IPS DF 19.7 (cell line): ENCODE results near the gene RBMS1.

Source experiments
- DNase-seq: peaks from one replicate; pipeline ENCODE4 v3.0.0-alpha.2; 2013; ENCODE audit warnings: low read depth, low spot score

Gene RBMS1, protein sequence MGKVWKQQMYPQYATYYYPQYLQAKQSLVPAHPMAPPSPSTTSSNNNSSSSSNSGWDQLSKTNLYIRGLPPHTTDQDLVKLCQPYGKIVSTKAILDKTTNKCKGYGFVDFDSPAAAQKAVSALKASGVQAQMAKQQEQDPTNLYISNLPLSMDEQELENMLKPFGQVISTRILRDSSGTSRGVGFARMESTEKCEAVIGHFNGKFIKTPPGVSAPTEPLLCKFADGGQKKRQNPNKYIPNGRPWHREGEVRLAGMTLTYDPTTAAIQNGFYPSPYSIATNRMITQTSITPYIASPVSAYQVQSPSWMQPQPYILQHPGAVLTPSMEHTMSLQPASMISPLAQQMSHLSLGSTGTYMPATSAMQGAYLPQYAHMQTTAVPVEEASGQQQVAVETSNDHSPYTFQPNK

DNA sequence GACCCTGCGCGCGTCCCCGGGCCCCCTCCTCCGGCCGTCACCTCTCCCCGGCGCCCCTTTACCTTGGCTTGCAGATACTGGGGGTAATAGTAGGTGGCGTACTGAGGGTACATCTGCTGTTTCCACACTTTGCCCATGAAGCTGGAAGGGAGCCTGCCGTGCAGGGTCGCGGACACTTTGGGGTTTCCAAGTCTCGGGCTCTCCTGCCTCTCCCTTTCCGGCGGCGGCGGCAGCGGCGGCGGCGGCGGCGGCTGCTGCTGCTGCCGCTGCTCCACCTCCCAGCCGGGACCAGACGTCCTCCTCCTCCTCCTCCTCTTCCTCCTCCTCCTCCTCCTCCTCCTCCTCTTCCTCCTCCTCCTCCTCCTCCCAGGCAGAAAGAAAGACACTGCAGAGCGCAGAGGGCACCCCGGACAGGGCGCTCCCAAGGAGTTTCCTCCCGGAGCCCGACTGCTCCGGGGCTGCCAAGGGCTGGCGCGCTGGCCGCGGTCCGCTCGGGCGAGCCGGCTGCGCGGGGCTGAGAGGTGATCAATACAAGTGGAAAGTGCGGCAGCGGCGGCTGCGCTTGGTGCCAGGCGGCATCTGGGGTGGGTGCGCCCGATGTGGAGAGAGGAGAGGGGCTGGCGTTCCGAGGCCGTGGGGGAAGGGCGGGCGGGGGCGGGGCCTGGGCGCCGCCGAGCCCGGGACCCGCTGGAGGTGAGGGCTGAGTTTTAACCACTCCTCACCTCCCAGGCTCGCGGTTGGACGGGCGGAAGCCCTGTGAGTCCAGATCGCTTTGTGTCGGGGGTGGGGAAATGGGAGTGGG lies at the start of gene RBMS1:
TSS of gene RBMS1 (minus strand) at position 581 of the 802 bp plus-strand sequence. CDS start at position 137, 444 bp downstream.
- DNase-seq = no peak

DNA sequence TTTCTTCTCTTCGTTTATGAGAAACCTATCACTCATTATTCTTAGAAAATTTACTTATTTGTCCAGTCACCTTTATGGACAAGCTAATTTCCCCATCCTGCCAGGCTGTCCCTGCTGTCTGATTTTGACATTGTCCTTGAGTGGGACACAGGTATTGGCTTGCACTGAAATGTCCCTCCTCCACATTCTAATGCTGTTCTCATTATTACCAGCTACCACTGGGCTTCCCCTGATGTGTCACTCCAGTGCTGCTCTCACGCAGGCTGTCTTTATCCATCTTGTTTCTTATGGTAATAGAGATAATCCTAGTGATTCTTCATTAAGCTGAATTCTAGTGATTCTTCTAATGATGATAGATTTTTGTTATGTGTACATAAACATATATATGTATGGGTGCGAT lies 48.1 kb upstream of the RBMS1 start:
- DNase-seq = no peak

DNA sequence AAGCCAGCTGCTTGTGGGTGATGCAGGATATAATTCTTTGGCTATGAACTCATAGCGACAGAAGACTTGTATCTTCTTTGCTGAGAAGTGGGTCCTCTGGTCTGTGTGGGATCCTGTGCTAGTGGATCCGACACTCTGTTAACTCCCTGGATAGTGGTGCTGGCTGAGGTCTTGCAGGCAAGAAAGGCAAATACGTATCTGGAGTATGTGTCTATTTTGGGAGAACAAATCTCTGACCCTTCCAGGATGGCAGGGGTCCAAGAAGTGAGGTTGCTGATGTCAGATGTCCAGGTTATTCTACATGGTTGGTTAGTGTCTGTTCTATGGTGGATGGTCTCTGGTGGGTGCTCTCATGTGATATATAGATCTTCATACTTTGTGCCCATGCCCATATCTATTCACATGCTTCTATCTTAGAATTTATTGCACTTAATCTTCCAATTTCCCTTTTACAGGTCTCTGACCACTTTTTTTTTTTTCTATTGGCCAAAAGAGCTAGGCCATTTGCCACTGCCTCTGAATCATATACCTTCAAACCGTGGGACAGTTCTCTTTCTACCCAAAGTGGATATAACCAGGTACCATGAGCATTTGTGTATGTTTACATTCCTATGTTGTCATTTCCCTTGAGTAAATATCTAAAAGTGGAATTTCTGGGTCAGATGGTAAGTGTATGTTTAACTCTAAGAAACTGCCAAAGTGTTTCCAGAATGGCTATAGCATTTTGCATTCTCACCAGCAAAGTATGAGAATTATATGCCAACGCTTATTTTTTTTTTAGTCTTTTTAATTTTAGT lies 45.1 kb upstream of the RBMS1 start:
- no peak for DNase-seq

DNA sequence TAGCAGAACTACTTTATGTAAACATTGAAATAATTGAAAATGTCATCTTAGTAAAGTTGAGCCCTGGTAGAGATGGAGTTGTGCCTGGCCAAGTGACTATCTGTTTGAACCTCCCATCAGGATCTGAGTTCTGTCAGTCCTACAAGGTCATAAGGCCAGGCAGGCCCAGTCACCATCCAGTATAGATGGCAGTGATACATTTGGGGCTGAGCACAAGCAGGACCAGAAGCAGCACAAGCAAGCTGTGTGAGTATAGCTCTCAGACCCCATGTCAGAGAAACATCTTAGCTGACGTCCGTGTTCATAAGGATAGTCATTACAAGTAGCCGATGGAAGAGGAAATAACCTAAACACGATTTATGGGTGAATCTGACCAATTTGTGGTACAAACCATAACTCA lies 44.5 kb upstream of the RBMS1 start:
- DNase-seq = no peak

DNA sequence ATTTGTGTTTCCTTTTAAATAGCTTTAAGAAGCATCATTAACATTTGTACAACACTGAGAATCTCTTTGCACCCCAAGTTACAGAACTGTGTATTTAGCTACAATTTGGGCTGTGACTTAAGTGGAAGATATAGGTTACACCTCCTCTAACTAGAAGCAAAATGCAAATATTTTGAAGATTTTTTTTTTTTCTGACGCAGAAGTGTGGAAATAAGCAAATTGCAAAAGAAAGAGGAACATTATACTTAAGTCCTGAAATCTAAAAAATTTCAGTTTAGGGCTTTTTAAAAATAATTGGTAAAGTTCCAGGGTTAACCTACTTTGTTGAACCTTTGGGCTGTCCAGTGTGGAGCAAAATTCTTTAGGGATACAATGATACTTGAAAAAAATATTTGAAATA lies 41.4 kb upstream of the RBMS1 start:
- no peak for DNase-seq

DNA sequence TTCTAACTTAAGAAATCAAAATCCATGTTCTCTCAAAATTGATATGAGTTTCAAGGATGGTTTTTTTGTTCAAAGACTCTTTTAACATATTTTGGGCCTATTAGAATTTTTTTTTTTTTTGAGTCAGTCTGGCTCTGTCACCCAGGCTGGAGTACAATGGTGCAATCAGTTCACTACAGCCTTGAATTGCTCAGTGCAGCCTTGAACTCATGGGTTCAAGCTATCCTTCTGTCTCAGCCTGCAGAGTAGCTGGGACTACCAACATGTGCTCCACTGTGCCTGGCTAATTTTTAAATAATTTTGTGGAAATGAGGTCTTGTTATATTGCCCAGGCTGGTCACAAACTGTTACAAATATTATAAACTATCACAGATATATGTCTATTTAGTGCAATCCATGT lies 40.6 kb upstream of the RBMS1 start:
- DNase-seq = no peak

DNA sequence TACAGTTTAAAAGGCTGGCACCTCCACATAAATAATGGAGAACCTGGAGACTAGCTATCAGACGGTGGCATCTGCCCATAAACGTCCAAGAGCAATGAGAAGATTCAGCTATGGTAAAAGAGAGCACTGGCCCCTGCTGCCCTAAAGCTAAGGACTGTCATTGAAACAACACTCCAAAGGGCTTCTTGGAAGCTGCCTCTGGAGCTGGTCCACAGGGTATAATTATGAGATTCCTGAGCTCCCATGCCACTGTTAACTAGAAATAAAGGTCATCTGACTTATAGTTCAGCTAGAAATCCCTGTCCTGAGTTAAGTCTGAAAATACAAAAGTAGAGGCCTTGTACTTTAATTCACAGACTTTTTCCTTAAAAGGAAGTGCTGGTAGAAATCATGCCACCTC lies 39.9 kb upstream of the RBMS1 start:
- DNase-seq = no peak

DNA sequence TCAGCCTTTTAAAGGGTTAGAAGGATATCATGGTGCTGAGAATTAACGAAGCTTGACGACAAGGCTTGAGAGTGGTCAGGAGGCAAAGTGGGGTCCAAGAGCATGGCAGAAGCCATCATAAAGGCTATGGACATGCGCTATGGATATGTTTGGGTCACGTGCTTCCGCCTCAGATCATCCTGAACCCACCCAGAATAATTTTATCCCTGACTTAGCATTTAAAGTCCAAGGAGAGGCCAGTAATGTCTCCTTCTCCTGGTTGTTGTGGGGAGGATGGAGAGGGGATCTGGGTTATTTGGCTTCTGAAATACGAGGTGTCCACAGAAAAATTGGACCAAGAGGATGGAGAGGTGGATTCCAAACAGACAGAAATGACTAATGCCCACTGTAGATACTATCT lies 38.8 kb upstream of the RBMS1 start:
- DNase-seq = no peak

DNA sequence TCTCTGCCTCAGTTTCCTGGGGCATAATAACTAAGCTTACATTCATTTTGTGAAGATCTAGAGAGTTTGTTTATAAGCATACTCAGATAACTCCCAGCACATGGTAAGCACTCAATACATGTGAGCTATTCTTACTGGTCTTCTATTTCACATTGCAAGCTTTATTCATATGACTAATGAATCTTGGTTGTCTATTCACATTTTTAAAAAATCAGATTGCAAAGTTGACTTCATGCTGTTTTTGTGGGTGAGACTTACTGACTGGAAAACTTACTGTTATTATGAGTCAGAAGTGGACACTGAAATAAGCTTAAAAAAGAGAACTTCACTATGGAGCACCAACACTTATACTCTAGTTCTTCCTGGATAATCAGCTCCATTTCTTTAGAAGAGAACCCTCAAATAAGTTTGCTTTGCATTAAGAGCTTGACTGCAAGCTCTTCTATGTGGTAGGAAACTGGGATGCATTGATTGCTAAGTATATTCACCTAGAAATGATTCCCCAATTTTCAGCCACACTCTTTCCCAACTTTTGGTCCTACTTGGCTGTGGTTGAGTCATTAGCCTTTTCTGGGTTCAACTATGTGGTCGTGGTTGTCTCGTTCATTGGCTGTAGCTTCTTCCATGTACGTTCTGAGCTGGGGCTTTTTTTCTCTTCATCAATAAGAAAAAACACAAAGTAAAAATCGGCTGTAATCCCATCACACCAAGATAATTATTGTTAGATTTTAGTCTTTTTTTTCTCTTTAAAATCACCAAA lies 29.5 kb upstream of the RBMS1 start:
- DNase-seq = no peak

DNA sequence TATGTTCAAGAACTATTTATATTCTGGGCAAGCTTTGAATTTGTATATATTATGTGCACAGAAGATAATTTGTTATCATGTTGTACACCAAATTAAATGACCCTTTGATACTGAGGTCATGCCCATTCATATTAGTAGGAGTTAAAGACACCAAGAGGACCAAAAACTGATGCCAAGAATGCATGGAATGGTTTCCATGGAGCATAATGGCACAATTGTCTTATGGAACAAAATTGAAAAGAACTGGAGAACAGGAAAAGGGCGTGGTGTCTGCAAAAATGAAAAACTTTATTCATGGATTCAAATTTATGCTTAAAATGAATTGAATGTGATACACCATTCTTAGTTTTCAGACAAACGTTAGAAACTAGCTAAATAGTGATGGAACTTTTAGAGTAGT lies 24.1 kb upstream of the RBMS1 start:
- no peak for DNase-seq

DNA sequence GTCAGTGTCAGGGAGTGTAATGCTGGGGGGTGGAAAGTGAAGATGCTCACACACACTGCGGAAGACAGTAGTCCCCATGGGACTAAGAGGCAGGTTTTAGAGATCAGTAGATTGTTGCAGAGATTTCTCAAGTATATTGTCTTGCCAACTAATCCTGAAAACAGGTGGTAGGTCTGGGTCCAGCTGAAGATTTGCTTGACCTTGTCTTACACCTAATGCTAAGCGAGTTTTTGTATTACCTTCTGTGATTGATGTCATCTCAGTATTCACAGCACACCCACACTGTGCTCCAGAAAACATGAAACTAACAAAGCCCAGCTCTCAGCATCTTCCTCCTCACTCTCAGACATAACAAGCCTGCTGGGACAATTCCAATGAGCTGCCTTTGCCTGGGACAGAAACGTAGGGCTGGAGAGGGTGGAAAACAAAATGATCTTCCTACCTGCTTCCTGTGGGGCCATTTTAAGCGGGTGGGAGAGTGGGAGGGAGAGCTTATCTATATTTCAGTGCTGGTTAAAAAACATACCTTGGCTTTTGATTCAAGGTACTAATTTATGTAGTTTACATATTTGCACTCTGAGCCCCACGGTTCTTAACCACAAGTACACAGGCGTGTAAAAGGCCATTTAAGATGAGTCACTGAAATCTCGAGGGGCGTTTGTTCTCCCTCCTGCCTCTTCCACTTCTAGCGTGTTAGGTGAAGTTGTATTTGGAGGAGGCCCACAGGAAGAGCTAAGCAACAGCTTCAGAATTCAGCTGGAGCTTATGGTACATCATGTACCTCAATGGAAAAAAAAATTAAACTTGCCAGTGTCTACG lies 23.1 kb upstream of the RBMS1 start:
- no peak for DNase-seq

DNA sequence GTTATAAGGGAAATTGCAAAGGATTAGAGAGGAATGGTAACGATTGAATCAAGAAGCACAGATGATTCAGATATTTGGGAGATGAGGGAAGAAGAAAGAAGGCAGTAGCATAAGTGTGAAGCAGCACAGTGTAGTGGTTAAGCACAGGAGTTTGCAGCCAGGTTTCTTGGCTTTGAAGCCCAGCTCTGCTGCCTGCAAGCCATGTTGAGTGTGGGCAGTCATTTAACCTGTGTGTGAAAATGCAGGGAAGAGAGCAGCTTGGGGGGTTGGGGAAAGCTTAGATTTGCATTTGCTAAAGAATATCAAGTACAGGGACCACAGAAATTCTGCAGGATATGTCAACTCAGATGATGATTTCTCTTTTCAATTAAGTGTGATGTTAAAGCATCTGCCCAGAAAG lies 21.5 kb upstream of the RBMS1 start:
- DNase-seq = no peak

DNA sequence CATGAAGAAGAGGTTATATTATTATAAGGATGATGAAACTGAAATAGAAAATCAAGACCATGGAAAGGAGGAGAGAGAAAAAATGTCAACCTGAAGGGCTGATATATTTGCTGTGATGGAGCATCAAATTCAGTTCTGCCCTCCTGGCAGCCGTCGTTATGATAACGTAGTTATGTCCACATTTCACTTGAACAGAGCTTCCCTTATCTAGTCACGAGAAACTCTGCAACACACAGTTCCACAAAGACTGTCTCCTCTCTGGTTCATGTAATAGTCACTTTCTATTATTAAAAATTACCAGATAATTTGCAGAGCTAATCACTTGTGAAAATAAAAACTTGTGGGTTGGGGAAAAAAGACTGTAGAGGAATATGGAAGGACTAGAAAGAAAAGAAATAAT lies 19.5 kb upstream of the RBMS1 start:
- no peak for DNase-seq

DNA sequence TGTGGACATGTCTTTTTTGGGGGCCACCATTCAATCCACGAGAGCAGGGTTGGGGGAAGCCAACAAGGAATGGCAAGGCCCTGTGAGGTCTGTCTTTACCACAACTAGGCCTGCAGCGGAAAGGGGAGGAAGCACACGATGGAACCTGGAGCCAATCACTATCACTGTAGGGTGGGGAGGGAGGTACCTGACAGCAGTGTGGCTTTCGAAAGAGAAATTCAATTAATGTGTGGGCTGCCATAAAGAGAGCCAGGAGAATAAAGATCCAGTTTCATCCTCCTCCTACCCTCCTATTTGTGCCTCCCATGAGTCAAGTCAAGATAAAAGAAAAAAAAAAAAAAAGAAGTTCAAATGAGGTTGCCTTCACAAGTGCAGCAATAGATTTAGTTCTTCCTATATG lies 18.9 kb upstream of the RBMS1 start:
- no peak for DNase-seq

DNA sequence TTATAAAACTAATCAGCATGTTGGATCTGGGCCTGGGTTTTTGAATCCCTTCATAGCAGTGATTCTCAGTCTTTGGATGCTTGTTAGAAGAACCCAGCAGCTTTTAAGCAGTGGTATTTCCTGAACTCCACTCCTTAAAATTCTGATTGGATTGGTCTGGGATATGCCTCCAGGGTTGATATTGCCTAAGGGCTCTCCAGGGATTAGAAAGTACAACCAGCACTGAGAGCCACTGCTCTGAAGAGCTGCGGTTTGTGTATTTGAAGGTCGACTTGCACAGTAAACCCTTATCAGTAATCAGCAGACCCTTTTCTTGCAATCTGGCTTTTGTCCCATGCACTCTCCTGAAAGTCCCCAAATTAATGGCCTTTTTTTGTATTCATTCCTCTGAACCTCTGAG lies 17.0 kb upstream of the RBMS1 start:
- DNase-seq = no peak

DNA sequence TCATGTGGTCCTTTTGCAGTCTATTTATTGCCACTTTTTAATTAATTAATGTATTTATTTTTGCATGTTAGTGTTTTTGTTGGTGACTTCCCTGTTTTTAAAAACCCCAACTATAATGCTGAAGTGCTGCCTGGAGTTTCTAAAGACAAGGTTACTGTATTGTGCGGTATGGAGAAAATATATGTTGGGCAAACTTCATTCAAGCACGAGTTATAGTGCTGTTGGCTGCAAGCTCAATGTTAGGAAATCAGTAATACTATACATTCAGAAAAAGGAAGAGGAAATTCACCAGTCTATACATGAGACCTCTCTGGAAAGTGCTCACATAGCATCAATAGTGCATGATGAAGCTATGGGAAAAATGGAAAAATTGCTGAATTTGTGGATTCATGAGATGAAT lies 15.4 kb upstream of the RBMS1 start:
- DNase-seq = no peak

DNA sequence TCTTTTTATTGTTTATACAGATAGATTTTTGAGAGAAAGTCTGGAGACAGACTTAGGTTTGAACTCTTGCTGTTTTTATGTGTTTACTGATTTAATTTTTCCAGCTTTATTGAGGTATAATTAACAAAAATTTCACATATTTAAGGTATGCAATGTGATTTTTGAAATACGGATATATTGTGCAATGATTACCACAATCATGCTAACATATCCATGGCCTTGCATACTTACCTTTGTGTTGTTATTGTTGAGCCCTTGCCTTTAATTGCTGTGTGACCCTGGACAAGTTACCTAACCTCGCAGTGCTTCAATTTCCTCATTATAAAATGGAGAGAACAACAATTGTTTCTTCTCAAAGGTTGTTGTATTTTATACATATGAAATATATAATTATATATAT lies 13.9 kb upstream of the RBMS1 start:
- DNase-seq = no peak

DNA sequence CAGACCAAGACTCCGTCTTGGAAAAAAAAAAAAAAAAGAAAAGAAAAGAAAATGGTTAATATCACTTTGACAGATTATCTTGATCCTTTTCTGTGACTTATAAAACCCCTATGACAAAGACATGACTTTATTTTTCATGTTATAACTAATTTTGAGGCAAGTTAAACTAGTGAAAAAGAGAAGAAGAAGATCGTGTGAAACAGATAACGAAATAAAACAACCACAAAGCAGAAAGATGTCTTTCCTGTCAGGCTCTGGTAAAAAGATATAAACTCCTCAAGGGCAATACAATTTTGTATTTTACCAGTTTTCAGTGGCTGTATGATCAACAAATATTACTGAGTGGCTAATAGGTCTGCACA lies 13.4 kb upstream of the RBMS1 start:
- DNase-seq = no peak

DNA sequence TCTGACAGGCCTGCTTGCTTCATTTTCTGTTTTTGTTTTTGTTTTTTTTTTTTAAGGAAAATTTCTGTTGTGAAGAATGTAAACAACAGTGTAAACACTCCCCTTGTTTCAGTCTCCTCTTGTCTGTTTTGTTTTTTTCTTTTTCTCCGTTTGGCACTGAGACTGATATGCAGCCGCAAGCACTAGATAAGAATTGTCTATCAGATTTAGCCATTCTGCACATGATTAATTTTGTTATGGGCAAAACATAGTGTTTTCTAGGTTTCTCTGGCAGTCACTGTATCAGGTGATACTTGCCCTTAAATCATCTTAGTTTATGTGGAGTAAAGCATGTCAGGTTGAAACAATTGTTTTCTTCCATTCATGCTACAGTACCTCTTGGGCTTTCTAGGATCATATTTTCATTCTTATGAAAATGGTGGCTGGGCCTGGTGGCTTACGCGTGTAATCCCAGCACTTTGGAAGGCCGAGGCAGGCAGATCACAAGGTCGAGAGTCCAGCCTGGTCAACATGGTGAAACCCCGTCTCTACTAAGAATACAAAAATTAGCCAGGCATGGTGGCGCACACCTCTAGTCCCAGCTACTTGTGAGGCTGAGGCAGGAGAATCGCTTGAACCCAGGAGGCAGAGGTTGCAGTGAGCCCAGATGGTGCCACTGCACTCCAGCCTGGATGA lies 12.9 kb upstream of the RBMS1 start:
- DNase-seq = no peak

DNA sequence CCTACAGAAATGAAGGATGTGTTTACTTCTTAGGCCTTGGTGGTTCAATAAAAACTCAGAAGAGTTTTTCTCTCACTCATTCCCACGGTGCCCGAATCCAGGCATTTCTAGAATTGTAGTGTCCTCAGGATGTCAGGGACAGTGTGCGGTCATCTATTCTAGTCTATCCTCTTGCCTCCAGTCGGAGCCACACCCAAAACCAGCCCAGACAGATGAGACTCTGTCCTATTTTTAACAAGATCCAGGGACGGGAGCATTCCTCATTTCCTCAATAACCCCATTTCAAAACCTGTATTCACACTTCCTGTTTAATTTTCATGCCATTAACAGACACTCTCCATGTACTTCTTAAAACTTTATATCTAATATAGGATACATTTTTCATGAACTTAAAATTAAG lies 11.6 kb upstream of the RBMS1 start:
- no peak for DNase-seq
